Stimulated activated CD8-positive, alpha-beta memory T cell treated with anti-CD3 and anti-CD28 coated beads, Interleukin-15, amount 100 ng/mL, for 4 hours (primary cell): ENCODE results near the gene CST3.
"Not testable (repeated sequence)": the region's sequence is repeated elsewhere in the genome, so short reads cannot be mapped to it uniquely, and the experiment has no call there.

Experiments used
- DNase-seq, 2 donors: peaks; one replicate each; pipeline ENCODE4 v3.0.0-alpha.2; 2020; ENCODE audit warnings: low read depth in 2 of 2

Gene CST3

GRCh38 chr20:23643659-23644058 lies 5.9 kb upstream of the CST3 start:
- DNase-seq, result no peak

GRCh38 chr20:23641936-23642751 lies 4.4 kb upstream of the CST3 start:
- no peak for DNase-seq

GRCh38 chr20:23640671-23641667 lies 3.2 kb upstream of the CST3 start:
- DNase-seq, result no peak

- no peak for DNase-seq
These were observed 2.4 kb upstream of the CST3 start for GRCh38 chr20:23640018-23640601.

GRCh38 chr20:23639490-23639958 lies 1.8 kb upstream of the CST3 start:
- no peak for DNase-seq

GRCh38 chr20:23638309-23638708 lies 554 bp upstream of the CST3 start:
- DNase-seq, result no peak

GRCh38 chr20:23636908-23637281 lies 860 bp downstream of the CST3 start:
- DNase-seq, result no peak

GRCh38 chr20:23636182-23636907 lies 1.4 kb downstream of the CST3 start:
- no peak for DNase-seq

GRCh38 chr20:23635768-23636090 lies 2.0 kb downstream of the CST3 start:
- not testable (repeated sequence) for DNase-seq

GRCh38 chr20:23634985-23635767 lies 2.6 kb downstream of the CST3 start:
- no peak for DNase-seq

GRCh38 chr20:23634044-23634801 lies 3.5 kb downstream of the CST3 start:
- DNase-seq, result no peak

GRCh38 chr20:23632711-23633573 lies 4.8 kb downstream of the CST3 start:
- no peak for DNase-seq

- no peak for DNase-seq
These were observed 5.6 kb downstream of the CST3 start for GRCh38 chr20:23631981-23632710.

GRCh38 chr20:23631226-23631822 lies 6.4 kb downstream of the CST3 start:
- no peak for DNase-seq

- no peak for DNase-seq
These were observed 7.3 kb downstream of the CST3 start for GRCh38 chr20:23630392-23630849.

- no peak for DNase-seq
These were observed 8.0 kb downstream of the CST3 start for GRCh38 chr20:23629542-23630391.

GRCh38 chr20:23629017-23629541 lies 8.7 kb downstream of the CST3 start:
- no peak for DNase-seq
